SK-N-MC (cell line): Measurements from ENCODE around the gene KRT71.

Experiments used
- EZH2 ChIP-seq: fragments of 200-600 bp; sonication (generic); IDR thresholded peaks from one replicate; pipeline ENCODE4 v1.6.1; 2017; ENCODE audit warnings: antibody characterized with exemption
- FOXP2 ChIP-seq: optimal IDR thresholded peaks from 2 replicates; pipeline ENCODE3; 2011; ENCODE audit warnings: mild to moderate bottlenecking, moderate library complexity; ENCODE audit not compliant: insufficient read depth; ENCODE audit errors: extremely low read length, control extremely low read depth
- POLR2AphosphoS5 ChIP-seq: IDR thresholded peaks from 2 replicates; pipeline ENCODE4 v1.6.1; 2012; ENCODE audit warnings: mild to moderate bottlenecking, low read depth, low read length, borderline replicate concordance

DNA sequence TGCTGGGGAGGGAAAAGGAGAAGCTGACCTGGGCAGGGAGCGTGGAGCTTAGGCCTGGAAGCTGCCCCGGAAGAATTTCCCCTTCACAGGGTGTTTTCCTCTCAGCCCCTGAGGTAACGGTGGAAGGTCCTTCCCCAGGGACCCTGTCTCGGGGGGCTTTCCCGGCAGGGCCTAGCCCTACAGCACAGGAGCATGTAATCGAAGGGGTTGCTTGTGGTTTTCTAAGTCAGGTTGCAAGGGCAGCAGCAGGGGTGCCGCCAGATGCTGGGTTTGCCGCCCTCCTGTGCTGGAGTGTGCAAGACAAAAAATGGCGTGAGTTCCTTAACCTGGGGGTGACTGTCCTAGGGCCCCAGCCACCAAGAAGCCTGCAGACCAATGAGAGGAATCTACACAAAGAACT lies 22.3 kb upstream of the KRT71 start:
- TF ChIP-seq EZH2 (no peak), POLR2AphosphoS5 (no peak), FOXP2 (no peak)
